Pancreas (tissue), 10 donors: ENCODE measurements around the gene MSS51. TPM values are rescaled to one million over a fixed set of nuclear protein-coding genes. Genes with fewer than 3 reads are reported as not detected.

Experiments used
- ATAC-seq, 4 donors: fragments of 200-7000 bp; cut with Tn5 transposase; one replicate each; pipeline versions ENCODE4 v1.8.0 to v1.9.1; 2020; ENCODE audit warnings: mild to moderate bottlenecking in 4 of 4, moderate library complexity in 4 of 4
- DNase-seq, 6 donors: peaks; one replicate each; pipeline ENCODE4 v3.0.0-alpha.2; 2020
- FAIRE-seq: peaks from 2 replicates; lab custom pipeline; 2012; peaks lifted over from hg19 to GRCh38; lab: Jason Lieb, UNC
- H3K27ac ChIP-seq, 4 donors: fragments of 200-600 bp; sonication (generic); 1 replicate in 3 of 4; 2 replicates in 1 of 4; pipeline versions ENCODE4 v1.5.0 to v1.8.0; 2020
- H3K27me3 ChIP-seq, 4 donors: fragments of 200-600 bp; one replicate each; pipeline ENCODE4 v1.8.0; 2021
- H3K36me3 ChIP-seq, 3 donors: fragments of 200-600 bp; sonication (generic) in 1 of 3; one replicate each; pipeline versions ENCODE4 v1.5.0 to v1.8.0; 2020 to 2021
- H3K4me1 ChIP-seq, 3 donors: fragments of 200-600 bp; one replicate each; pipeline ENCODE4 v1.8.0; 2021
- H3K4me3 ChIP-seq, 4 donors: fragments of 200-600 bp; sonication (generic) in 2 of 4; one replicate each; pipeline versions ENCODE4 v1.5.0 to v1.8.0; 2020 to 2021
- H3K9me3 ChIP-seq, 4 donors: fragments of 200-600 bp; one replicate each; pipeline ENCODE4 v1.8.0; 2021
- CTCF ChIP-seq, 4 donors: fragments of 200-600 bp; sonication (generic) in 3 of 4; IDR thresholded peaks; one replicate each; pipeline versions ENCODE4 v1.5.0 to v1.8.0; 2021; ENCODE audit warnings: antibody characterized with exemption in 4 of 4
- WGBS, 2 donors: extraction: QIAGEN DNeasy Blood & Tissue Kit; methylation state at CpG; one replicate each; pipeline ENCODE4 v1.1.7; 2013; 5-methylcytosine and 5-hydroxymethylcytosine counted together
- intact Hi-C, 3 donors: fragments of 100-400 bp; cut with DNase I; formaldehyde crosslinking; loops; one replicate each; pipeline versions ENCODE4 v1.11.1 to v1.14.2; 2022
- polyA plus RNA-seq, 2 donors: library from polyadenylated mRNA; stranded (reverse); fragments of 200-250 nt; gene quantifications; one replicate each; pipeline ENCODE4 v1.2.3, GENCODE V29; 2013
- total RNA-seq, 6 donors: library from RNA; stranded (reverse); fragmentation: NEBNext Ultra II Directional in 4 of 6; extraction: Animal tissue kit (Norgen Biotek cat#: 25700) in 4 of 6; gene quantifications; one replicate each; pipeline versions ENCODE4 v1.2.1 to v1.2.4, GENCODE V29; 2021 to 2023
- donor health status: healthy with polysubstance abuse.
- donor health status: DM: no; HTN: no; CAD: no; lungs with moderate emphysema.
- donor health status: DM: no; HTN: no; CAD: no.
- donor health status: control.
- donor health status: control.
- donor health status: Bipolar disorder and iron deficiency.
- donor health status: DM: yes; HTN: yes; CAD: no.
- donor health status: DM: no; HTN: no; CAD: no.
- donor health status: DM: no; HTN: no; CAD: no.
- donor health status: DM: yes; HTN: yes; CAD: no.

The MSS51 gene
- total and polyA plus RNA-seq, 8 donors: 0.28 to 2.6 (median 1.2) TPM

GRCh38 chr10:73424478-73424877, 8.9 kb downstream of the MSS51 start:
- DNase-seq: no peak
- Histone ChIP-seq H3K27ac (no peak overlapping the region), H3K36me3 (peaks cover 0 to 16% (median 7%) of the 10 kb centered on the region in 3 donors), H3K27me3 (no peaks in the 10 kb centered on the region), H3K9me3 (no peaks in the 10 kb centered on the region), H3K4me3 (no peak overlapping the region), H3K4me1 (no peaks in the 10 kb centered on the region)
- no peak for TF ChIP-seq CTCF (IDR thresholded peaks at IDR 0.05)
- no peak for ATAC-seq
- no peak for FAIRE-seq
- intact Hi-C loops: no loop called here
- 92 to 93% methylated on average over 3 of the region's 3 CpGs for WGBS, 2 donors

GRCh38 chr10:73423309-73423708, 10.1 kb downstream of the MSS51 start:
- no peak for DNase-seq
- Histone ChIP-seq H3K9me3 (no peaks in the 10 kb centered on the region), H3K27ac (no peak overlapping the region), H3K4me3 (no peak overlapping the region), H3K4me1 (peaks cover 0 to 5% (median 0%) of the 10 kb centered on the region in 3 donors), H3K27me3 (no peaks in the 10 kb centered on the region), H3K36me3 (peaks cover 0 to 16% (median 7%) of the 10 kb centered on the region in 3 donors)
- TF ChIP-seq CTCF (IDR thresholded peaks at IDR 0.05): no peak
- ATAC-seq: no peak
- FAIRE-seq: no peak
- intact Hi-C loops: no loop called here

GRCh38 chr10:73416571-73416970, 16.8 kb downstream of the MSS51 start:
- no peak for TF ChIP-seq CTCF (IDR thresholded peaks at IDR 0.05)
- no peaks in the 10 kb centered on the region for H3K27me3 ChIP-seq
- H3K9me3 ChIP-seq: no peaks in the 10 kb centered on the region
- no peak overlapping the region for H3K27ac ChIP-seq
- DNase-seq (no peak), FAIRE-seq (no peak), ATAC-seq (no peak)
- H3K36me3 ChIP-seq: no peaks in the 10 kb centered on the region
- no peak overlapping the region for H3K4me3 ChIP-seq
- 88 to 89% methylated on average over 3 of the region's 3 CpGs for WGBS, 2 donors
- intact Hi-C loops: no loop called here
- H3K4me1 ChIP-seq: peaks cover 0 to 12% (median 6%) of the 10 kb centered on the region in 3 donors

- Histone ChIP-seq H3K27me3 (no peaks in the 10 kb centered on the region), H3K4me3 (peak overlapping the region; percentile 66 to 99 (median 80)), H3K27ac (peak overlapping the region; percentile 93 to 98 (median 97)), H3K4me1 (peaks cover 0 to 14% (median 6%) of the 10 kb centered on the region in 3 donors), H3K36me3 (no peaks in the 10 kb centered on the region), H3K9me3 (no peaks in the 10 kb centered on the region)
- ATAC-seq (peak; percentile 13 to 30 (median 22)), DNase-seq (peak in 1 of 6 donors; percentile 19), FAIRE-seq (no peak)
- intact Hi-C loops: no loop called here
- TF ChIP-seq CTCF (IDR thresholded peaks at IDR 0.05): no peak
- WGBS, 2 donors: 1% methylated on average over 17 of the region's 17 CpGs
These were observed 19.0 kb downstream of the MSS51 start for GRCh38 chr10:73414230-73414945.
